Neural progenitor cell (in vitro differentiated cells): ENCODE data around the gene MYO16.

Experiments
- EZH2 ChIP-seq: fragments of 200-600 bp; sonication (generic); IDR thresholded peaks from 2 replicates; pipeline ENCODE4 v1.6.1; 2017; ENCODE audit warnings: antibody characterized with exemption, mild to moderate bottlenecking, moderate library complexity
- TF ChIP-seq, protein P1 (sequence below): fragments of 200-600 bp; sonication (generic); IDR thresholded peaks from 2 replicates; pipeline ENCODE4 v1.5.1; 2017; ENCODE audit warnings: antibody characterized with exemption, mild to moderate bottlenecking

GRCh38 chr13:108929532-108930206 is 300.3 kb downstream of the MYO16 start:
- TF ChIP-seq, protein P1, sequence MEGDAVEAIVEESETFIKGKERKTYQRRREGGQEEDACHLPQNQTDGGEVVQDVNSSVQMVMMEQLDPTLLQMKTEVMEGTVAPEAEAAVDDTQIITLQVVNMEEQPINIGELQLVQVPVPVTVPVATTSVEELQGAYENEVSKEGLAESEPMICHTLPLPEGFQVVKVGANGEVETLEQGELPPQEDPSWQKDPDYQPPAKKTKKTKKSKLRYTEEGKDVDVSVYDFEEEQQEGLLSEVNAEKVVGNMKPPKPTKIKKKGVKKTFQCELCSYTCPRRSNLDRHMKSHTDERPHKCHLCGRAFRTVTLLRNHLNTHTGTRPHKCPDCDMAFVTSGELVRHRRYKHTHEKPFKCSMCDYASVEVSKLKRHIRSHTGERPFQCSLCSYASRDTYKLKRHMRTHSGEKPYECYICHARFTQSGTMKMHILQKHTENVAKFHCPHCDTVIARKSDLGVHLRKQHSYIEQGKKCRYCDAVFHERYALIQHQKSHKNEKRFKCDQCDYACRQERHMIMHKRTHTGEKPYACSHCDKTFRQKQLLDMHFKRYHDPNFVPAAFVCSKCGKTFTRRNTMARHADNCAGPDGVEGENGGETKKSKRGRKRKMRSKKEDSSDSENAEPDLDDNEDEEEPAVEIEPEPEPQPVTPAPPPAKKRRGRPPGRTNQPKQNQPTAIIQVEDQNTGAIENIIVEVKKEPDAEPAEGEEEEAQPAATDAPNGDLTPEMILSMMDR, result no peak
- no peak for TF ChIP-seq EZH2
